Loucy (cell line): ENCODE data around the gene EFCAB13.
"Not testable (repeated sequence)": the region's sequence is repeated elsewhere in the genome, so short reads cannot be mapped to it uniquely, and the experiment has no call there.

Experiments used
- CTCF ChIP-seq: fragments of 200-600 bp; sonication (generic); conservative IDR thresholded peaks from 2 replicates; pipeline ENCODE4 v1.5.1; 2014; ENCODE audit warnings: mild to moderate bottlenecking, antibody characterized with exemption, low read length
- EZH2phosphoT487 ChIP-seq: fragments of 200-600 bp; IDR thresholded peaks from 2 replicates; pipeline ENCODE4 v1.6.1; 2018; ENCODE audit warnings: antibody characterized with exemption, mild to moderate bottlenecking, moderate library complexity, borderline replicate concordance

GRCh38 chr17:47466976-47467375 is 143.2 kb downstream of the EFCAB13 start:
- not testable (repeated sequence) for TF ChIP-seq CTCF, EZH2phosphoT487
